Measurements from ENCODE around the gene NTM. TPM values are rescaled to one million over a fixed set of nuclear protein-coding genes. Genes with fewer than 3 reads are reported as not detected.

The NTM gene
- total RNA-seq, 3 donors from 2014 or later = not detected

DNA sequence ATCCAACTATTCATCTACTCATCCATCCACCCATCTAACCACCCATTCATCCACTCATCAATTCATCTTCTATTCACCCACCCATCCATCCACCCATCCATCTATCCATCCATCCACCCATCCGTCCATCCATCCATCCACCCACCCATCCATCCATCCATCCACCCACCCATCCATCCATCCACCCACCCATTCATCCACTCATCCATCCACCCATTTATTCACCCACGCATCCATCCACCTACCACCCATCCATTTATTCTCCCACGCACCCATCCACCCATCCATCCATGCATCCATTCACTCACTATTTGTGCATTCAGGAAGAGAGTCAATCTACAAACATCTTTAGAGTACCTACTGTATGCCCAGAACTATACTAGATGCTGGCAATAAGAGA, 482.3 kb downstream of the NTM start:
- DNase-seq = no peak
- Mint-ChIP-seq H3K4me3 (no peak overlapping the region), H3K36me3 (ENCODE audit: insufficient read depth) (no peaks in the 10 kb centered on the region), H3K9me3 (no peaks in the 10 kb centered on the region), H3K4me1 (ENCODE audit: low read depth) (no peaks in the 10 kb centered on the region), H3K27me3 (ENCODE audit: low read depth) (no peaks in the 10 kb centered on the region)
- no peak for ATAC-seq

- H3K9me3 Mint-ChIP-seq = no peaks in the 10 kb centered on the region
- ATAC-seq = no peak
These were observed 484.0 kb downstream of the NTM start for GRCh38 chr11:131854391-131854790.

GRCh38 chr11:131855320-131855719, 484.9 kb downstream of the NTM start:
- H3K27me3 Mint-ChIP-seq (ENCODE audit: low read depth) = no peaks in the 10 kb centered on the region
- ATAC-seq = no peak
- H3K9me3 Mint-ChIP-seq = no peaks in the 10 kb centered on the region
- DNase-seq = no peak
- H3K36me3 Mint-ChIP-seq (ENCODE audit: insufficient read depth) = no peaks in the 10 kb centered on the region
- H3K4me1 Mint-ChIP-seq (ENCODE audit: low read depth) = no peaks in the 10 kb centered on the region
- H3K4me3 Mint-ChIP-seq = no peak overlapping the region

More at GRCh38 chr11:131854391-131854790, 484.0 kb downstream of the NTM start:
- Mint-ChIP-seq H3K4me3 (no peak overlapping the region), H3K36me3 (ENCODE audit: insufficient read depth) (no peaks in the 10 kb centered on the region), H3K27me3 (ENCODE audit: low read depth) (no peaks in the 10 kb centered on the region), H3K4me1 (ENCODE audit: low read depth) (no peaks in the 10 kb centered on the region)
- no peak for DNase-seq

- H3K27me3 Mint-ChIP-seq (ENCODE audit: low read depth) = no peaks in the 10 kb centered on the region
- no peaks in the 10 kb centered on the region for H3K36me3 Mint-ChIP-seq (ENCODE audit: insufficient read depth)
- no peaks in the 10 kb centered on the region for H3K9me3 Mint-ChIP-seq
- no peak overlapping the region for H3K4me3 Mint-ChIP-seq
- H3K4me1 Mint-ChIP-seq (ENCODE audit: low read depth) = no peaks in the 10 kb centered on the region
- ATAC-seq (no peak), DNase-seq (no peak)
These were observed 486.8 kb downstream of the NTM start for GRCh38 chr11:131857246-131857645.

- DNase-seq = no peak
- Mint-ChIP-seq H3K4me3 (no peak overlapping the region), H3K4me1 (ENCODE audit: low read depth) (no peaks in the 10 kb centered on the region), H3K9me3 (no peaks in the 10 kb centered on the region), H3K27me3 (ENCODE audit: low read depth) (no peaks in the 10 kb centered on the region), H3K36me3 (ENCODE audit: insufficient read depth) (no peaks in the 10 kb centered on the region)
- no peak for ATAC-seq
These were observed 488.1 kb downstream of the NTM start for GRCh38 chr11:131858505-131858904.

GRCh38 chr11:131859538-131860210, 489.3 kb downstream of the NTM start:
- H3K4me3 Mint-ChIP-seq = no peak overlapping the region
- DNase-seq (no peak), ATAC-seq (no peak)
- no peaks in the 10 kb centered on the region for H3K36me3 Mint-ChIP-seq (ENCODE audit: insufficient read depth)
- no peaks in the 10 kb centered on the region for H3K4me1 Mint-ChIP-seq (ENCODE audit: low read depth)
- no peaks in the 10 kb centered on the region for H3K9me3 Mint-ChIP-seq
- H3K27me3 Mint-ChIP-seq (ENCODE audit: low read depth) = no peaks in the 10 kb centered on the region

GRCh38 chr11:131864228-131864627, 493.8 kb downstream of the NTM start:
- Mint-ChIP-seq H3K4me3 (no peak overlapping the region), H3K9me3 (no peaks in the 10 kb centered on the region), H3K36me3 (ENCODE audit: insufficient read depth) (no peaks in the 10 kb centered on the region), H3K27me3 (ENCODE audit: low read depth) (no peaks in the 10 kb centered on the region), H3K4me1 (ENCODE audit: low read depth) (no peaks in the 10 kb centered on the region)
- DNase-seq (no peak), ATAC-seq (no peak)

GRCh38 chr11:131865860-131866259, 495.4 kb downstream of the NTM start:
- Mint-ChIP-seq H3K36me3 (ENCODE audit: insufficient read depth) (no peaks in the 10 kb centered on the region), H3K4me3 (no peak overlapping the region), H3K4me1 (ENCODE audit: low read depth) (no peaks in the 10 kb centered on the region), H3K9me3 (no peaks in the 10 kb centered on the region), H3K27me3 (ENCODE audit: low read depth) (no peaks in the 10 kb centered on the region)
- ATAC-seq = no peak
- no peak for DNase-seq

GRCh38 chr11:131866535-131867400, 496.4 kb downstream of the NTM start:
- no peak for DNase-seq
- no peak for ATAC-seq
- no peaks in the 10 kb centered on the region for H3K9me3 Mint-ChIP-seq
- no peaks in the 10 kb centered on the region for H3K4me1 Mint-ChIP-seq (ENCODE audit: low read depth)
- H3K27me3 Mint-ChIP-seq (ENCODE audit: low read depth) = no peaks in the 10 kb centered on the region
- H3K36me3 Mint-ChIP-seq (ENCODE audit: insufficient read depth) = no peaks in the 10 kb centered on the region
- H3K4me3 Mint-ChIP-seq = no peak overlapping the region

DNA sequence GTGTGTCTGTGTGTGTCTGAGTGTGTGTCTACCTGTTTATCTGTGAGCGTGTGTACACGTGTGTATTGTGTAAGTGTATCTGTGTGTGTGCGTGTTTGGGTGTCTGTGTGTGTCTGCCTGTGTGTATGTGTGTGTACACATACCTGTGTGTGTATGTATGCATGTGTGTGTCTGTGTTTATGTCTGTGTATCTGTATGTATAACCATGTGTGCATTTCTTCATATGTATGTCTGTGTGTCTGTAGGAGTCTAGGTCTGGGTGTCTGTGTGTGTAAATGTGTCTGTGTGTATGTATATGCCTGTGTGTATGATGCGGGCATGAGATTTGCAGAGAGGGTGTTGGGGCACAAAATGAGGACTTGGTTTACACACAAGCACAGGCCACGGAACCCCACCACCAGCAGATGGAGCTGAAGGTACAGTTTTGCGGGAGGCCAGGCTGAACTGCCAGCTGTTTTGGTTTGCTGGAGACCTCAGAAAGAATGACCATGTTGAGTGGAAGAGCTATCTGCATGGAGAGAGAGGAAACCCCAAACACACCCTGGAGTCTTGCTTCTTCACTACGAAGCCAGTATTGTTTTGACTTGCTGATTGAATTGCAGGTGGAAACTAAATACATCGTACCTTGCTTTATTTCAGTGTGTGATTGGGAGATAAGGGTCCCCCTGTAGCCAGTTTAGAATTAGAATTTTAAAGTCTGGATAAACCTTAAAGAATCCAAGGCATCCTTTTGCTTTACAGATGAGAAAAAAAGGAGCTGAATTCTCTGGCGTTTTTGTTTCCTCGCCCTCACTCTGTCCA, 497.2 kb downstream of the NTM start:
- H3K27me3 Mint-ChIP-seq (ENCODE audit: low read depth) = no peaks in the 10 kb centered on the region
- H3K9me3 Mint-ChIP-seq = no peaks in the 10 kb centered on the region
- no peak overlapping the region for H3K4me3 Mint-ChIP-seq
- no peaks in the 10 kb centered on the region for H3K36me3 Mint-ChIP-seq (ENCODE audit: insufficient read depth)
- ATAC-seq (no peak), DNase-seq (no peak)
- no peaks in the 10 kb centered on the region for H3K4me1 Mint-ChIP-seq (ENCODE audit: low read depth)

- Mint-ChIP-seq H3K9me3 (no peaks in the 10 kb centered on the region), H3K27me3 (ENCODE audit: low read depth) (no peaks in the 10 kb centered on the region), H3K4me1 (ENCODE audit: low read depth) (no peaks in the 10 kb centered on the region), H3K4me3 (no peak overlapping the region), H3K36me3 (ENCODE audit: insufficient read depth) (no peaks in the 10 kb centered on the region)
- DNase-seq = no peak
- no peak for ATAC-seq
These were observed 498.5 kb downstream of the NTM start for GRCh38 chr11:131868629-131869507.

GRCh38 chr11:131870305-131870704, 499.9 kb downstream of the NTM start:
- Mint-ChIP-seq H3K4me3 (no peak overlapping the region), H3K36me3 (ENCODE audit: insufficient read depth) (no peaks in the 10 kb centered on the region), H3K4me1 (ENCODE audit: low read depth) (no peaks in the 10 kb centered on the region), H3K9me3 (no peaks in the 10 kb centered on the region), H3K27me3 (ENCODE audit: low read depth) (no peaks in the 10 kb centered on the region)
- no peak for ATAC-seq
- no peak for DNase-seq

- no peak for ATAC-seq
- H3K9me3 Mint-ChIP-seq = no peaks in the 10 kb centered on the region
- no peak overlapping the region for H3K4me3 Mint-ChIP-seq
- no peaks in the 10 kb centered on the region for H3K36me3 Mint-ChIP-seq (ENCODE audit: insufficient read depth)
- no peaks in the 10 kb centered on the region for H3K27me3 Mint-ChIP-seq (ENCODE audit: low read depth)
- no peak for DNase-seq
- no peaks in the 10 kb centered on the region for H3K4me1 Mint-ChIP-seq (ENCODE audit: low read depth)
These were observed 500.6 kb downstream of the NTM start for GRCh38 chr11:131871006-131871405.

GRCh38 chr11:131874070-131874469, 503.7 kb downstream of the NTM start:
- ATAC-seq (no peak), DNase-seq (no peak)
- Mint-ChIP-seq H3K36me3 (ENCODE audit: insufficient read depth) (no peaks in the 10 kb centered on the region), H3K4me3 (no peak overlapping the region), H3K4me1 (ENCODE audit: low read depth) (no peaks in the 10 kb centered on the region), H3K27me3 (ENCODE audit: low read depth) (no peaks in the 10 kb centered on the region), H3K9me3 (no peaks in the 10 kb centered on the region)

All from activated T-cell treated with anti-CD3 and anti-CD28 coated beads, Interleukin-2, amount 50 U/mL, for 4 hours (primary cell).